HepG2 (cell line): Measurements from ENCODE around the gene MAPK8IP3. TPM values are rescaled to one million over a fixed set of nuclear protein-coding genes. Genes with fewer than 3 reads are reported as not detected.

Source experiments
- DMAP1 ChIP-seq: IDR thresholded peaks from 2 replicates; pipeline ENCODE4 v1.6.1; 2016
- FOSL1 ChIP-seq: sonication (generic); formaldehyde crosslinking; IDR thresholded peaks from 2 replicates; pipeline ENCODE4 v1.9.0; 2021; ENCODE audit warnings: missing genetic modification reagents, borderline replicate concordance
- GABPA ChIP-seq, 2 experiments: IDR thresholded peaks; 2 replicates each; pipeline ENCODE4 v1.6.1; 2011 to 2016; ENCODE audit warnings: low read depth in 2 of 2, low read length in 1 of 2, missing biosample characterization in 1 of 2, missing genetic modification characterization in 1 of 2
- HOXA7 ChIP-seq: sonication (generic); formaldehyde crosslinking; IDR thresholded peaks from 2 replicates; pipeline ENCODE4 v1.8.1; 2022; ENCODE audit warnings: mild to moderate bottlenecking, missing genetic modification reagents, moderate library complexity
- KAT2B ChIP-seq: fragments of 150-350 bp; IDR thresholded peaks from 2 replicates; pipeline ENCODE4 v1.6.1; 2014; ENCODE audit warnings: low read depth, low read length, borderline replicate concordance
- NFRKB ChIP-seq: fragments of 450-650 bp; IDR thresholded peaks from 2 replicates; pipeline ENCODE4 v1.6.1; 2017
- ONECUT2 ChIP-seq: sonication (generic); formaldehyde crosslinking; IDR thresholded peaks from 2 replicates; pipeline ENCODE4 v1.4.0; 2020; ENCODE audit warnings: missing genetic modification reagents
- RBM22 ChIP-seq: fragments of 200-400 bp; formaldehyde crosslinking; optimal IDR thresholded peaks from 2 replicates; pipeline ENCODE3; 2017; ENCODE audit warnings: mild to moderate bottlenecking, low read length, moderate library complexity
- SOX5 ChIP-seq: IDR thresholded peaks from 2 replicates; pipeline ENCODE4 v1.6.1; 2016; ENCODE audit warnings: borderline replicate concordance
- TSC22D2 ChIP-seq: sonication (generic); formaldehyde crosslinking; IDR thresholded peaks from 2 replicates; pipeline ENCODE4 v1.5.1; 2020; ENCODE audit warnings: missing genetic modification reagents, mild to moderate bottlenecking, borderline replicate concordance
- ZBTB3 ChIP-seq: sonication (generic); formaldehyde crosslinking; IDR thresholded peaks from 2 replicates; pipeline ENCODE4 v1.4.0; 2020; ENCODE audit warnings: low read depth, mild to moderate bottlenecking, moderate library complexity, missing genetic modification reagents, borderline replicate concordance
- polyA plus RNA-seq, 8 experiments: library from polyadenylated mRNA; depleted of rRNA in 3 of 8; stranded (reverse) in 7 of 8; unstranded in 1 of 8; fragments of >200 nt; fragmentation: Illumina TruSeq in 4 of 8; extraction: Trizol in 4 of 8; gene quantifications; 2 replicates each; pipeline versions ENCODE4 v1.2.1 to v1.2.3, GENCODE V29; 2011 to 2016; ENCODE audit warnings: low read depth in 4 of 8, missing spikeins in 1 of 8, mixed read lengths in 1 of 8; ENCODE audit not compliant: insufficient read depth in 1 of 8
- total RNA-seq, 5 experiments: library from RNA; depleted of rRNA; stranded (reverse); fragments of >200 nt; fragmentation: Illumina TruSeq; extraction: Trizol; gene quantifications; 2 replicates each; pipeline ENCODE4 v1.2.3, GENCODE V29; 2016; ENCODE audit warnings: low read depth in 1 of 5
- TF ChIP-seq, protein P1 (sequence below): sonication (generic); formaldehyde crosslinking; IDR thresholded peaks from 2 replicates; pipeline ENCODE4 v1.5.0; 2020; ENCODE audit warnings: missing genetic modification reagents
- TF ChIP-seq, protein P2 (sequence below): IDR thresholded peaks from 2 replicates; pipeline ENCODE4 v1.4.0; 2020; ENCODE audit warnings: mild to moderate bottlenecking, missing genetic modification reagents
- TF ChIP-seq, protein P3 (sequence below): IDR thresholded peaks from 2 replicates; pipeline ENCODE4 v1.6.1; 2018; ENCODE audit warnings: missing genetic modification reagents, mild to moderate bottlenecking, missing compliant biosample characterization
- TF ChIP-seq, protein P4 (sequence below): sonication (generic); formaldehyde crosslinking; IDR thresholded peaks from 2 replicates; pipeline ENCODE4 v1.8.0; 2022; ENCODE audit warnings: missing genetic modification reagents, mild to moderate bottlenecking, moderate library complexity, borderline replicate concordance
- TF ChIP-seq, protein P5 (sequence below): sonication (generic); formaldehyde crosslinking; IDR thresholded peaks from 2 replicates; pipeline ENCODE4 v1.4.0; 2020; ENCODE audit warnings: missing genetic modification reagents
- TF ChIP-seq, protein P6 (sequence below): sonication (generic); formaldehyde crosslinking; IDR thresholded peaks from 2 replicates; pipeline ENCODE4 v1.5.1; 2020; ENCODE audit warnings: missing genetic modification reagents, mild to moderate bottlenecking, borderline replicate concordance

Gene MAPK8IP3
- total and polyA plus RNA-seq, 2 of the 13 experiments (the other 11 are each of a cell fraction or from before 2014, with no cell fraction given) = 25.1 to 41.7 TPM

DNA sequence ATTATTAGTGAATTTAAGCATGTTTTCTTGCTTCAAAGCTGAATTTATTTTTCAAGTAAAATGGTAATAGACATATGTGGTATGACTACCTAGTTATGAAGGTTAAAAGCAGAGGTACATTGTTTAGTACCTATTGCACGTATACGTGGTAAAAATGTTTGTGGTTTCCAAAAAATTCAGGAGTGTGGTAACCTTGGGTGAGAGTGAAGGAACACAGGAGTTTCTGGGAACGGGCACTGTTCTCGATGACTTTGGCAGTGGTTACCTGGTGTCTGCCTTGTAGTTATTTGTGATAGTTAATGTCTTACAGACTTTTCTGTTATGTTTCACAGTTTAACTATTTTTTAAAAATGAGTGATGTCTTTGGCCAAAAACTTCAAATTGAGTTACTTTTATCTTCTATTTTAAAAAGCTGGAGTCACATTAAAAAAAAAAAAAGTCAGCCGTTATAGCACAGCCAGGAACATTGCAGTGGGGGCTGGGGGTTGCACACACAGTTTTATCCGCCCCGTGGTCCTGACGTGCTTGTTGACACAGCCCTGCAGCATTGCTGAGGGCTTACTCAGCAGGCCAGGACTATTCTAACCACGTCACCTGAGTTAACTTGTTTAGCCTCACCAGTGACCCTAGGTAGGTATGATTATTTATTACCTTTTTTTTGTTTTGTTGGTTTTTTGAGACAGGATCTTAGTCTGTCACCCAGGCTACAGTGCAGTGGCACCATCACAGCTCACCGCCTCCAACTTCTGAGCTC lies 17.0 kb upstream of the MAPK8IP3 start (continued):
- TF ChIP-seq, protein P1, sequence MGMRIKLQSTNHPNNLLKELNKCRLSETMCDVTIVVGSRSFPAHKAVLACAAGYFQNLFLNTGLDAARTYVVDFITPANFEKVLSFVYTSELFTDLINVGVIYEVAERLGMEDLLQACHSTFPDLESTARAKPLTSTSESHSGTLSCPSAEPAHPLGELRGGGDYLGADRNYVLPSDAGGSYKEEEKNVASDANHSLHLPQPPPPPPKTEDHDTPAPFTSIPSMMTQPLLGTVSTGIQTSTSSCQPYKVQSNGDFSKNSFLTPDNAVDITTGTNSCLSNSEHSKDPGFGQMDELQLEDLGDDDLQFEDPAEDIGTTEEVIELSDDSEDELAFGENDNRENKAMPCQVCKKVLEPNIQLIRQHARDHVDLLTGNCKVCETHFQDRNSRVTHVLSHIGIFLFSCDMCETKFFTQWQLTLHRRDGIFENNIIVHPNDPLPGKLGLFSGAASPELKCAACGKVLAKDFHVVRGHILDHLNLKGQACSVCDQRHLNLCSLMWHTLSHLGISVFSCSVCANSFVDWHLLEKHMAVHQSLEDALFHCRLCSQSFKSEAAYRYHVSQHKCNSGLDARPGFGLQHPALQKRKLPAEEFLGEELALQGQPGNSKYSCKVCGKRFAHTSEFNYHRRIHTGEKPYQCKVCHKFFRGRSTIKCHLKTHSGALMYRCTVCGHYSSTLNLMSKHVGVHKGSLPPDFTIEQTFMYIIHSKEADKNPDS (CRISPR knock-in tag) = no peak
- TF ChIP-seq, protein P2, sequence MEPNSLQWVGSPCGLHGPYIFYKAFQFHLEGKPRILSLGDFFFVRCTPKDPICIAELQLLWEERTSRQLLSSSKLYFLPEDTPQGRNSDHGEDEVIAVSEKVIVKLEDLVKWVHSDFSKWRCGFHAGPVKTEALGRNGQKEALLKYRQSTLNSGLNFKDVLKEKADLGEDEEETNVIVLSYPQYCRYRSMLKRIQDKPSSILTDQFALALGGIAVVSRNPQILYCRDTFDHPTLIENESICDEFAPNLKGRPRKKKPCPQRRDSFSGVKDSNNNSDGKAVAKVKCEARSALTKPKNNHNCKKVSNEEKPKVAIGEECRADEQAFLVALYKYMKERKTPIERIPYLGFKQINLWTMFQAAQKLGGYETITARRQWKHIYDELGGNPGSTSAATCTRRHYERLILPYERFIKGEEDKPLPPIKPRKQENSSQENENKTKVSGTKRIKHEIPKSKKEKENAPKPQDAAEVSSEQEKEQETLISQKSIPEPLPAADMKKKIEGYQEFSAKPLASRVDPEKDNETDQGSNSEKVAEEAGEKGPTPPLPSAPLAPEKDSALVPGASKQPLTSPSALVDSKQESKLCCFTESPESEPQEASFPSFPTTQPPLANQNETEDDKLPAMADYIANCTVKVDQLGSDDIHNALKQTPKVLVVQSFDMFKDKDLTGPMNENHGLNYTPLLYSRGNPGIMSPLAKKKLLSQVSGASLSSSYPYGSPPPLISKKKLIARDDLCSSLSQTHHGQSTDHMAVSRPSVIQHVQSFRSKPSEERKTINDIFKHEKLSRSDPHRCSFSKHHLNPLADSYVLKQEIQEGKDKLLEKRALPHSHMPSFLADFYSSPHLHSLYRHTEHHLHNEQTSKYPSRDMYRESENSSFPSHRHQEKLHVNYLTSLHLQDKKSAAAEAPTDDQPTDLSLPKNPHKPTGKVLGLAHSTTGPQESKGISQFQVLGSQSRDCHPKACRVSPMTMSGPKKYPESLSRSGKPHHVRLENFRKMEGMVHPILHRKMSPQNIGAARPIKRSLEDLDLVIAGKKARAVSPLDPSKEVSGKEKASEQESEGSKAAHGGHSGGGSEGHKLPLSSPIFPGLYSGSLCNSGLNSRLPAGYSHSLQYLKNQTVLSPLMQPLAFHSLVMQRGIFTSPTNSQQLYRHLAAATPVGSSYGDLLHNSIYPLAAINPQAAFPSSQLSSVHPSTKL (CRISPR knock-in tag) = peak; percentile 53
- no peak for TF ChIP-seq HOXA7 (CRISPR knock-in tag)
- TF ChIP-seq, protein P3, sequence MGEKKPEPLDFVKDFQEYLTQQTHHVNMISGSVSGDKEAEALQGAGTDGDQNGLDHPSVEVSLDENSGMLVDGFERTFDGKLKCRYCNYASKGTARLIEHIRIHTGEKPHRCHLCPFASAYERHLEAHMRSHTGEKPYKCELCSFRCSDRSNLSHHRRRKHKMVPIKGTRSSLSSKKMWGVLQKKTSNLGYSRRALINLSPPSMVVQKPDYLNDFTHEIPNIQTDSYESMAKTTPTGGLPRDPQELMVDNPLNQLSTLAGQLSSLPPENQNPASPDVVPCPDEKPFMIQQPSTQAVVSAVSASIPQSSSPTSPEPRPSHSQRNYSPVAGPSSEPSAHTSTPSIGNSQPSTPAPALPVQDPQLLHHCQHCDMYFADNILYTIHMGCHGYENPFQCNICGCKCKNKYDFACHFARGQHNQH (CRISPR knock-in tag) = 0 out of 2 replicates have a peak, but pooled peaks have one; percentile 38
- TF ChIP-seq KAT2B = no peak
- TF ChIP-seq, protein P4, sequence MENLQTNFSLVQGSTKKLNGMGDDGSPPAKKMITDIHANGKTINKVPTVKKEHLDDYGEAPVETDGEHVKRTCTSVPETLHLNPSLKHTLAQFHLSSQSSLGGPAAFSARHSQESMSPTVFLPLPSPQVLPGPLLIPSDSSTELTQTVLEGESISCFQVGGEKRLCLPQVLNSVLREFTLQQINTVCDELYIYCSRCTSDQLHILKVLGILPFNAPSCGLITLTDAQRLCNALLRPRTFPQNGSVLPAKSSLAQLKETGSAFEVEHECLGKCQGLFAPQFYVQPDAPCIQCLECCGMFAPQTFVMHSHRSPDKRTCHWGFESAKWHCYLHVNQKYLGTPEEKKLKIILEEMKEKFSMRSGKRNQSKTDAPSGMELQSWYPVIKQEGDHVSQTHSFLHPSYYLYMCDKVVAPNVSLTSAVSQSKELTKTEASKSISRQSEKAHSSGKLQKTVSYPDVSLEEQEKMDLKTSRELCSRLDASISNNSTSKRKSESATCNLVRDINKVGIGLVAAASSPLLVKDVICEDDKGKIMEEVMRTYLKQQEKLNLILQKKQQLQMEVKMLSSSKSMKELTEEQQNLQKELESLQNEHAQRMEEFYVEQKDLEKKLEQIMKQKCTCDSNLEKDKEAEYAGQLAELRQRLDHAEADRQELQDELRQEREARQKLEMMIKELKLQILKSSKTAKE (CRISPR knock-in tag) = no peak
- TF ChIP-seq ONECUT2 (CRISPR knock-in tag) = no peak
- TF ChIP-seq, protein P5, sequence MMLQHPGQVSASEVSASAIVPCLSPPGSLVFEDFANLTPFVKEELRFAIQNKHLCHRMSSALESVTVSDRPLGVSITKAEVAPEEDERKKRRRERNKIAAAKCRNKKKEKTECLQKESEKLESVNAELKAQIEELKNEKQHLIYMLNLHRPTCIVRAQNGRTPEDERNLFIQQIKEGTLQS (CRISPR knock-in tag) = peak; percentile 90
- no peak for TF ChIP-seq NFRKB
- TF ChIP-seq RBM22 = no peak
- TF ChIP-seq SOX5 (CRISPR knock-in tag) = peak; percentile 58; the same call in 1 of the 2 replicates
- TF ChIP-seq, protein P6, sequence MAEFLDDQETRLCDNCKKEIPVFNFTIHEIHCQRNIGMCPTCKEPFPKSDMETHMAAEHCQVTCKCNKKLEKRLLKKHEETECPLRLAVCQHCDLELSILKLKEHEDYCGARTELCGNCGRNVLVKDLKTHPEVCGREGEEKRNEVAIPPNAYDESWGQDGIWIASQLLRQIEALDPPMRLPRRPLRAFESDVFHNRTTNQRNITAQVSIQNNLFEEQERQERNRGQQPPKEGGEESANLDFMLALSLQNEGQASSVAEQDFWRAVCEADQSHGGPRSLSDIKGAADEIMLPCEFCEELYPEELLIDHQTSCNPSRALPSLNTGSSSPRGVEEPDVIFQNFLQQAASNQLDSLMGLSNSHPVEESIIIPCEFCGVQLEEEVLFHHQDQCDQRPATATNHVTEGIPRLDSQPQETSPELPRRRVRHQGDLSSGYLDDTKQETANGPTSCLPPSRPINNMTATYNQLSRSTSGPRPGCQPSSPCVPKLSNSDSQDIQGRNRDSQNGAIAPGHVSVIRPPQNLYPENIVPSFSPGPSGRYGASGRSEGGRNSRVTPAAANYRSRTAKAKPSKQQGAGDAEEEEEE = no peak
- TF ChIP-seq FOSL1 (CRISPR knock-in tag) = peak; percentile 80
- TF ChIP-seq DMAP1 (CRISPR knock-in tag) = 0 out of 2 replicates have a peak, but pooled peaks have one; percentile 27
- no peak for TF ChIP-seq TSC22D2
- no peak for TF ChIP-seq ZBTB3 (CRISPR knock-in tag)
- TF ChIP-seq GABPA (IDR thresholded peaks at IDR 0.05; ENCODE audit: low read depth, low read length) = no peak
- TF ChIP-seq GABPA (CRISPR knock-in tag; IDR thresholded peaks at IDR 0.05; ENCODE audit: low read depth) = peak; percentile 44; the same call in 1 of the 2 replicates
